GM12864 (cell line): ENCODE data around the gene TTBK1.
A peak's percentile ranks its signal among the peaks of the same experiment; 100 is the strongest.

Experiments
- DNase-seq: peaks from one replicate; pipeline ENCODE4 v3.0.0-alpha.2; 2011; ENCODE audit warnings: low read depth
- H3K4me3 ChIP-seq: 2 replicates; pipeline ENCODE4 v1.5.1; 2011; ENCODE audit warnings: mild to moderate bottlenecking, low read depth, low read length, control low read depth
- CTCF ChIP-seq: IDR thresholded peaks from 2 replicates; pipeline ENCODE4 v1.5.1; 2011; ENCODE audit warnings: low read depth, mild to moderate bottlenecking, moderate library complexity, low read length, control low read depth, inconsistent platforms; ENCODE audit errors: missing control alignments

The TTBK1 gene

GRCh38 chr6:43274916-43275597 lies 31.8 kb downstream of the TTBK1 start:
- H3K4me3 ChIP-seq: peak overlapping the region; percentile 23
- TF ChIP-seq CTCF: no peak
- no peak for DNase-seq

- no peak for TF ChIP-seq CTCF
- H3K4me3 ChIP-seq: no peak overlapping the region; the same call in none of the 2 replicates
- DNase-seq: no peak
Measured at GRCh38 chr6:43275801-43276576, 32.7 kb downstream of the TTBK1 start.

GRCh38 chr6:43276577-43277305 lies 33.5 kb downstream of the TTBK1 start:
- H3K4me3 ChIP-seq: no peak overlapping the region
- no peak for TF ChIP-seq CTCF
- DNase-seq: no peak

- TF ChIP-seq CTCF: no peak
- no peak overlapping the region for H3K4me3 ChIP-seq
- no peak for DNase-seq
Measured at GRCh38 chr6:43277306-43277642, 34.0 kb downstream of the TTBK1 start.

GRCh38 chr6:43277643-43278523 lies 34.6 kb downstream of the TTBK1 start:
- no peak for TF ChIP-seq CTCF
- no peak for DNase-seq
- H3K4me3 ChIP-seq: no peak overlapping the region

- no peak overlapping the region for H3K4me3 ChIP-seq
- no peak for TF ChIP-seq CTCF
- no peak for DNase-seq
Measured at GRCh38 chr6:43278524-43279078, 35.3 kb downstream of the TTBK1 start.
